GM18873 (cell line): ENCODE results near the gene FAM171A2.
A peak's percentile ranks its signal among the peaks of the same experiment; 100 is the strongest.
"Not testable (repeated sequence)": the region's sequence is repeated elsewhere in the genome, so short reads cannot be mapped to it uniquely, and the experiment has no call there.

Source experiments
- ATAC-seq: cut with Tn5 transposase; IDR thresholded peaks from one replicate; pipeline ENCODE4 v1.9.1; 2021; ENCODE audit warnings: mild to moderate bottlenecking, moderate library complexity, moderate number of reproducible peaks; ENCODE audit not compliant: unreplicated experiment, low FRiP score

FAM171A2 gene

GRCh38 chr17:44348234-44348987, 15.2 kb downstream of the FAM171A2 start:
- peak; percentile 37 for ATAC-seq

DNA sequence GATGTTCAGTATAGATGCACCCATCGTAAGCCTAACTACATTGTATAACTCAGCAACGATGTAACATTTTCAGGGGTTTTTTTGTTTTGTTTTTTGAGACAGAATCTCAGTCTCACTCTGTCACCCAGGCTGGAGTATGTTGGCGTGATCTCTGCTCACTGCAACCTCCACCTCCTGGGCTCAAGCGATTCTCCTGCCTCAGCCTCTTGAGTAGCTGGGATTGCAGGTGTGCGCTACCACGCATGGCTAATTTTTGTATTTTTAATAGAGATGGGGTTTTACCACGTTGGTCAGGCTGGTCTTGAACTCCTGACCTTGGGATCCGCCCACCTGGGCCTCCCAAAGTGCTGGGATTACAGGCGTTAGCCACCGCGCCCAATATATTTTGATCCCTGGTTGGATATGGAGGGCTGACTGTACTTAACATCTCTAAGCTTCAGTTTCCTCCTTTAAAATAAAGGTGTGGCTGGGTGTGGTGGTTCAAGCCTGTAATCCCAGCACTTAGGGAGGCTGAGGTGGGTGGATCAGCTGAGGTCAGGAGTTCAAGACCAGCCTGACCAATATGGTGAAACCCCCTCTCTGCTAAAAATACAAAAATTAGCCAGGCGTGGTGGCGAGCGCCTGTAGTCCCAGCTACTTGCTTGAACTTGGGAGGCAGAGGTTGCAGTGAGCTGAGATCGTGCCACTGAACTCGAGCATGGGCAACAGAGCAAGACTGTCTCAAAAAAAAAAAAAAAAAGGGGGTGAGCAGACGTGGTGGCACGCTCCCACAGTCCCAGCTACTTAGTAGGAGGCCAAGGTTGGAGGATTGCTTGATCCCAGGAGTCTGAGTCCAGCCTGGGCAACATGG, 16.2 kb downstream of the FAM171A2 start:
- peak; percentile 1 for ATAC-seq

DNA sequence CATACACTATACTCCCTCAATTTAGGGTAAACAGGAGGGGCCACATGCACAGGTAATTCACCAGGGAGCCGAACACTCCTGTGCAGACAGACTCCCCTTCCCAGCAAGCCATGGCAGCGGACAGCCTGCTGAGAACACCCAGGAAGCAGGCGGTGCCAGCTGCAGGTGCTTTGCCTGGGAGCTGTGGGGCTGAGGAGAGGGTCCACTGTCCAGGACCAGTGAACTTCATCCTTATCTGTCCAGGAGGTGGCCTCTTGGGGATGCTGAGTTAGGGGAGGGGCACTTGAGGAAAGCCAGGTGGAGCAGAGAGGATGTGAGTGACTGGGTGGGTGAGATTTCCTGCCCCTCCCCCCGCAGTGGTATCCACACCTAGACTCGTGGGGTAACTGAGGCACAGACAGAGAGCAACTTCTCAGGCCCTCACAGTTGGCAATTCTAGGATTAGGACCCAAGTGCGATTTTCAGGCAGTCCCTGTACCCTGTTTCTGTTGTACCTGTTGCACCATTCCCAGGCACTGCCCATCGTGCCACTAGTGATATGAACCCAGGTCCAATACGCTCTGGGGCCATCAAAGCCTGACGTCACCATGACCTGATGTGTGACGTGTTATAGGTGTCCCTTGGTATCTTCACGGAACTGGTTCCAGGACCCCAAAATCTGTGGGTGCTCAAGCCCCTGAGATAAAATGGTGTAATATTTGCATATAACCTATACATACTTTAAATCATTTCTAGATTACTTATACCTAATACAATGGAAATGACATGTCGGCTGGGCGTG, 17.4 kb downstream of the FAM171A2 start:
- ATAC-seq = no peak

DNA sequence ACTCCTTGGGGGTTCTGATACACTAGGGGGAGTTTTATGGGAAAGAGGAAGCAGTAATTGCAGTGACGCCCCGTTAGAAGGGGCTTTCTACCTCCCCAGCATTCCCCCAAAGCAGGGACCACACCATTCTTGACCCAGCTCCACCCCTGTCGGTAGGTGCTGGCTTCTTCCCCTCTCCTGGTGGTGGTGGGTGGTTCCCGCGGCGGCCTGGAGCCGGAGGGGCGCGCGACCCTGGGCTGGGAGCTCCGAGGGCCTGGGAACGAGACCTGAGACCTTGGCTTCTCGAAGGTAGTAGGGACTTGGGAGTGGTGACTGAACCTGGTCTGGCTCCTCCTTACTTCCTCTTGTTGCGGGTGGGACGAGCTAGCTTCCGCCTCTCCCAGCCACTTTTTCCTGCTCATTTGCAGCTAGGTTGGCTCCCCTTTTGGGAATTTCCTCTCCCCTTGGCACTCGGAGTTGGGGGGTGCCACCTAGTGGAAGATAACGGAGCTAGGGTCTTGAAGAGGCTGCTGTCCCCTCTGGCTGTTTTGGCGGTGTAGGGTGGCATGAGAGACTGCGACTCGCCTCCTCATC, 18.1 kb downstream of the FAM171A2 start:
- ATAC-seq = no peak

GRCh38 chr17:44344939-44345453, 18.7 kb downstream of the FAM171A2 start, which contains the start of gene GRN:
Gene GRN, plus strand, starts transcription at chr17:44345302. Its CDS starts 3,863 bp downstream, at chr17:44349165.
- peak; percentile 56 for ATAC-seq

GRCh38 chr17:44343510-44344209, 20.0 kb downstream of the FAM171A2 start:
- ATAC-seq = no peak

DNA sequence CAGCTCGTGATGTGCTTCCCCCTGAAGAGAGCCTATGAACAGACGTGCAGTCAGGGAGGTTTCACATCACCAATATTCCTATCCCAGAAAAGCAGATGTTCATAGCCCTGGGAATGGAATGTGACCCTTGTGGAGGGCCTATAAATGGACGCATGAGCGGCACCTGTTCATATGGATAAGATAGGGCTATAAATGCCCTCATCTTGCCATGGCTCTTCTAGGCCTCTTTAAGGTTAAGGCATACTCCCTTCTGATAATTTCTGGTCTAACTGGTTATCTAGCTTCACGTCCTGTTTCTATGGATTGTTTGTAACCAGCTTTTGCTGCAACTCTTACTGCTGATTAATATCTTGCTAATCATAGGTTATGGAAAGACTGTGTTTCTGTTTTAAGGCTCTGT, 23.1 kb downstream of the FAM171A2 start:
- ATAC-seq = not testable (repeated sequence)

- no peak for ATAC-seq
Measured at GRCh38 chr17:44338702-44339101, 25.0 kb downstream of the FAM171A2 start.

DNA sequence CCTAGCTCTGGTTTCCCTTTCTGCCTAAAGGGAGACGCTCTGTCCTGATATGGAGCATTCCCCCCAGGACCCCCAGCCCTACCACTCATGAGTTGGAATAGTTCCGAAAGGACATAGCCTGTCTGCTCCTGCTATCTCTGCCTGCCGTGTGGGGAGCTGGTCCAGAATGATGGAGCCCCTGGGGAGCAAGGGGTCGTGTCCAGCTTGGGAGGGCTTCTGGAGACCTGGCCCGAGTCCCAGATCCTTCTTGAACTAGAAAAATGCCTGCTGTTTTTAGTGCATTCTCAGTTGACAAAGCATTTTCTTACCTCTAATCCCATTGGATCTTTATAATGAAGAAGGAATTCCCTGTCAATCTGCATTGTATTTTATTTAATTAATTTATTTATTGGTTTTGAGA, 27.7 kb downstream of the FAM171A2 start:
- no peak for ATAC-seq

DNA sequence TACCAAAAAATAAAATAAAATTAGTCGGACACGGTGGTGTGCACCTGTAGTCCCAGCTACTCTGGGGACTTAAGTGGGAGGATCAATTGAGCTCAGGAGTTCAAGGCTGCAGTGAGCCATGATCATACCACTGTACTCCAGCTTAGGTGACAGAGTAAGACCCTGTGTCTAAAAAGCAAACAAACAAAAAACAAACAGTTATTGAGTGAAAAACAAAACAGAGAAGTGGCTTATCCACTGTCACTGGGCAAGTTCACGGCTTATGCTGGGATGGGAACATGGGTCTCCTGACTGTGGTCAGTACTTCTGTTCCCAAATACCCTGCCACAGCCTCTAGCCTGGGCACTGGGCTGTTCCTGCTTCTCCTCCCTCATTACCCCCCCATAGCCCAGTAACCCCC, 28.1 kb downstream of the FAM171A2 start:
- ATAC-seq = no peak

- no peak for ATAC-seq
Measured at GRCh38 chr17:44334727-44335126, 28.9 kb downstream of the FAM171A2 start.

DNA sequence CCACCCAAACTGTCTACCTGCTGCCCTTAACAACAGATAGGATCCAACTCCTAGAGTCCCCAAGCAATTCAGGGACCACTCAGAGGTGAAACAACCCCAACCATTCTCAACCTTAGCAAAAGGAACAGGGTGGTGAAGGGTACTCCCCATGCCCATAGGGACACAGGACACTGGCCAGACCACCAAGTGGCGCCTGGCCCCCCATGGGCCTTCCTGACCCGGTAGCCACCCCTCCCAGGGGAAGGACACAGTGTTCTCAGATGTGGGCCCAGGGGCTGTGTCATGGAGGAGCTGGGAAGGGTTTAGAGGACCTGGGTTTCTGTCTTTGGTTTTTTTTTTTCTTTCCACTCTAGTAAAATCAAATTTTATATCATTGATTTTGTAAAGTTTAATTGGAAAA, 29.3 kb downstream of the FAM171A2 start:
- no peak for ATAC-seq

- ATAC-seq = no peak
Measured at GRCh38 chr17:44333371-44333770, 30.3 kb downstream of the FAM171A2 start.

DNA sequence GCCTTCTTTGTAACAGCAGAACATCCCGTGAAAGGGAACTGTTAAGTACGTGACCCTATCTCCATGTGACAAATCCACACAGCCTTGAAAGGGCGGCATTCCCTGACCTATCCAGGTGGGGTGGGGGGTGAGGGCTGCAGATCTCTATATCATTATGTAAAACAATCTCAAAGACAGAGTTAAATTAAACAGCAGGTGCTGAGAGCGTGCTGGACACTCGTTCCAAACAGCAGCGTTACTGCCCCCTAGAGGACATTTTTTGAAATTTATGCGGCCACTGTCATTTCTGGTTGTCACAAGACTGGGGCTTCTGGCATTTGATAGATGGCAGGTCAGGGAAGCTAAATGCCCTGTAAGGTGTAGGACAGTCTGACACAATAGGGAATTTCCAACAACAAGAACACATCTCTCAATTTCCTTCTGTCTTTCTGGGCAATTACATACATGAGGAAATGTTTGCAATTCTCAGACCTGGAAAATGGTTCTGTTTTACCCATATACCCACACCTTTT, 32.3 kb downstream of the FAM171A2 start:
- ATAC-seq = no peak

- ATAC-seq = not testable (repeated sequence)
Measured at GRCh38 chr17:44330263-44330662, 33.4 kb downstream of the FAM171A2 start.

- ATAC-seq = not testable (repeated sequence)
Measured at GRCh38 chr17:44329516-44329915, 34.1 kb downstream of the FAM171A2 start.

DNA sequence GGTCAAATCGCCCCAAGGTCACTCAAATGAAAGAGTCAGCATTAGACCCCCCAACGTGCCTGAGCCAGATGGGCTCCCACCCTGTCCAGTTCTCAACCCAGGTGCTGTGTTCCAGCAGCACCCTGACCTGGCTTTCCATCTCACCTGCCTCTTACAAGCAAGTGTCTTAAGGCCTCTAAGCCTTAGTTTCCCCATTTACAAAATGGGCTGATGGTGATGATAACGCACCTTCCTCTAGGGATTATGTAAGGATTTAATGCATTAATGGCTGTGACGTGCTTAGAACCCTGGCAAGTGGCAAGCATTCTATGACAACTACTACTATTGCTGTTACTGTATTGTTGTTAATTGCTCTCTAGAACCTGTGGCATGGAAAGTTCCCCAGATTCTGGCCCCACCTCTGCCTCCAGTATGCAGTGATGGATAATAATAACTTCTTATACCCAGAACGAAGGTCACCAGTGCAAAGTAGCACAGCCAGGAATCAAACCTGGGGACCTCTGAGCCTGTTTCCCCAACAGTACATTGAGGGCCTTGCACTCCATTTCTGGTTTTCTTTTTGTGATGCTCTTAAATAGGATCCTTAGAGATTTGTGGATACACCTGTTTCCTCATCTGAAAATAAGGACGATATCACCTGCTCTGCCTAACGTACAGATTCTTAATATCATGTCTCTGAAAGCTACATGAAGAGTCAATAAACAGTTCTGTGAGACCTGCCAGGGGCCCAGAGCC, 35.8 kb downstream of the FAM171A2 start:
- no peak for ATAC-seq

GRCh38 chr17:44326861-44327444, 36.7 kb downstream of the FAM171A2 start:
- peak; percentile 38 for ATAC-seq
